ENCODE measurements around the gene TRANK1. TPM values are rescaled to one million over a fixed set of nuclear protein-coding genes. Genes with fewer than 3 reads are reported as not detected.

The TRANK1 gene
- total RNA-seq, 1 donor from 2014 or later = 21.6 TPM

- Mint-ChIP-seq H3K27ac (ENCODE audit: unreplicated experiment) (no peak overlapping the region), H3K4me3 (ENCODE audit: unreplicated experiment) (no peak overlapping the region), H3K9me3 (ENCODE audit: low read depth) (no peaks in the 10 kb centered on the region), H3K4me1 (ENCODE audit: low read depth) (no peaks in the 10 kb centered on the region), H3K27me3 (ENCODE audit: low read depth) (no peaks in the 10 kb centered on the region), H3K36me3 (ENCODE audit: low read depth) (peaks cover 12% of the 10 kb centered on the region)
- no peak for DNase-seq (ENCODE audit: low spot score)
- no peak for TF ChIP-seq CTCF (IDR thresholded peaks at IDR 0.05)
Observed at GRCh38 chr3:36866368-36866767, 78.5 kb downstream of the TRANK1 start.

GRCh38 chr3:36864180-36865053 is 80.4 kb downstream of the TRANK1 start:
- no peak for DNase-seq (ENCODE audit: low spot score)
- Mint-ChIP-seq H3K9me3 (ENCODE audit: low read depth) (no peaks in the 10 kb centered on the region), H3K4me3 (ENCODE audit: unreplicated experiment) (no peak overlapping the region), H3K27ac (ENCODE audit: unreplicated experiment) (no peak overlapping the region), H3K4me1 (ENCODE audit: low read depth) (no peaks in the 10 kb centered on the region), H3K27me3 (ENCODE audit: low read depth) (no peaks in the 10 kb centered on the region), H3K36me3 (ENCODE audit: low read depth) (peaks cover 24% of the 10 kb centered on the region)
- no peak for TF ChIP-seq CTCF (IDR thresholded peaks at IDR 0.05)

- no peak overlapping the region for H3K27ac Mint-ChIP-seq (ENCODE audit: unreplicated experiment)
- H3K4me1 Mint-ChIP-seq (ENCODE audit: low read depth) = no peaks in the 10 kb centered on the region
- no peaks in the 10 kb centered on the region for H3K9me3 Mint-ChIP-seq (ENCODE audit: low read depth)
- no peak overlapping the region for H3K4me3 Mint-ChIP-seq (ENCODE audit: unreplicated experiment)
- peaks cover 34% of the 10 kb centered on the region for H3K36me3 Mint-ChIP-seq (ENCODE audit: low read depth)
- no peak for TF ChIP-seq CTCF (IDR thresholded peaks at IDR 0.05)
- DNase-seq (ENCODE audit: low spot score) = no peak
- H3K27me3 Mint-ChIP-seq (ENCODE audit: low read depth) = no peaks in the 10 kb centered on the region
Observed at GRCh38 chr3:36862076-36862755, 82.6 kb downstream of the TRANK1 start.

- no peak for TF ChIP-seq CTCF (IDR thresholded peaks at IDR 0.05)
- Mint-ChIP-seq H3K4me1 (ENCODE audit: low read depth) (no peaks in the 10 kb centered on the region), H3K9me3 (ENCODE audit: low read depth) (no peaks in the 10 kb centered on the region), H3K4me3 (ENCODE audit: unreplicated experiment) (no peak overlapping the region), H3K27me3 (ENCODE audit: low read depth) (no peaks in the 10 kb centered on the region), H3K36me3 (ENCODE audit: low read depth) (peaks cover 51% of the 10 kb centered on the region), H3K27ac (ENCODE audit: unreplicated experiment) (no peak overlapping the region)
- no peak for DNase-seq (ENCODE audit: low spot score)
Observed at GRCh38 chr3:36859494-36859893, 85.4 kb downstream of the TRANK1 start.

GRCh38 chr3:36852071-36852470 is 92.8 kb downstream of the TRANK1 start:
- Mint-ChIP-seq H3K4me1 (ENCODE audit: low read depth) (no peaks in the 10 kb centered on the region), H3K27ac (ENCODE audit: unreplicated experiment) (no peak overlapping the region), H3K27me3 (ENCODE audit: low read depth) (no peaks in the 10 kb centered on the region), H3K36me3 (ENCODE audit: low read depth) (peaks cover 42% of the 10 kb centered on the region), H3K4me3 (ENCODE audit: unreplicated experiment) (no peak overlapping the region), H3K9me3 (ENCODE audit: low read depth) (no peaks in the 10 kb centered on the region)
- no peak for TF ChIP-seq CTCF (IDR thresholded peaks at IDR 0.05)
- no peak for DNase-seq (ENCODE audit: low spot score)
